Measurements from ENCODE around the gene ERAL1. TPM values are rescaled to one million over a fixed set of nuclear protein-coding genes. Genes with fewer than 3 reads are reported as not detected.

The ERAL1 gene
- polyA plus RNA-seq, 3 donors = 27.7 to 34.5 (median 33.8) TPM

GRCh38 chr17:28885951-28886350, 31.1 kb downstream of the ERAL1 start:
- H2AFZ ChIP-seq (ENCODE audit: insufficient read depth, low read depth, low read length, poor library complexity, severe bottlenecking) = no peak overlapping the region

GRCh38 chr17:28887871-28888471, 33.2 kb downstream of the ERAL1 start:
- Histone ChIP-seq H3K9ac (ENCODE audit: insufficient read depth, low read length, poor library complexity, severe bottlenecking) (no peak overlapping the region), H3K4me2 (replicated peaks; ENCODE audit: extremely low read depth, low read length, poor library complexity, severe bottlenecking) (no peak overlapping the region), H3K79me2 (ENCODE audit: insufficient read depth, low read length) (peaks cover 71% of the 10 kb centered on the region), H3K36me3 (replicated peaks in 1 of 2; ENCODE audit: control insufficient read depth in 1 of 2, insufficient read depth in 2 of 2, low read length in 2 of 2) (peaks cover 66 to 79% of the 10 kb centered on the region in 2 donors), H3K4me1 (ENCODE audit: control insufficient read depth in 1 of 2, insufficient read depth in 2 of 2, low read length in 2 of 2) (peaks cover 11 to 22% of the 10 kb centered on the region in 2 donors), H3K4me3 (replicated peaks in 1 of 3; ENCODE audit: low read depth in 2 of 3, low read length in 3 of 3) (no peak overlapping the region), H3K9me3 (replicated peaks in 1 of 2; ENCODE audit: control insufficient read depth in 1 of 2, insufficient read depth in 1 of 2, low read length in 2 of 2) (no peaks in the 10 kb centered on the region), H2AFZ (ENCODE audit: insufficient read depth, low read depth, low read length, poor library complexity, severe bottlenecking) (no peak overlapping the region), H3K27ac (ENCODE audit: low read depth in 1 of 2, low read length in 2 of 2) (peak overlapping the region in 1 of 2 donors; percentile 22), H4K20me1 (ENCODE audit: insufficient read depth, low read length) (peaks cover 100% of the 10 kb centered on the region), H3K27me3 (ENCODE audit: control insufficient read depth in 2 of 2, insufficient read depth in 2 of 2, low read length in 2 of 2) (no peaks in the 10 kb centered on the region)
- intact Hi-C loops (cut with micrococcal nuclease) = no loop called here
- peak in 1 of 3 donors; percentile 20 for DNase-seq
- 100% methylated on average over 3 of the region's 12 CpGs for WGBS (ENCODE audit: insufficient coverage)
- Mint-ChIP-seq H3K27me3 (ENCODE audit: low read depth in 3 of 3) (peaks cover 0 to 2% (median 2%) of the 10 kb centered on the region in 3 donors), H3K4me3 (no peak overlapping the region), H3K9me3 (no peaks in the 10 kb centered on the region), H3K36me3 (peaks cover 58 to 90% of the 10 kb centered on the region in 2 donors), H3K4me1 (peaks cover 26% of the 10 kb centered on the region), H3K27ac (no peak overlapping the region)
- no peak for TF ChIP-seq CTCF (IDR thresholded peaks at IDR 0.05)

More at GRCh38 chr17:28885951-28886350, 31.1 kb downstream of the ERAL1 start:
- Mint-ChIP-seq H3K27ac (peak overlapping the region in 1 of 7 donors; percentile 20), H3K9me3 (no peaks in the 10 kb centered on the region), H3K27me3 (ENCODE audit: low read depth in 3 of 3) (peaks cover 0 to 2% (median 0%) of the 10 kb centered on the region in 3 donors), H3K4me1 (peaks cover 9% of the 10 kb centered on the region), H3K4me3 (no peak overlapping the region), H3K36me3 (peaks cover 68 to 93% of the 10 kb centered on the region in 2 donors)
- Histone ChIP-seq H3K9me3 (replicated peaks in 1 of 2; ENCODE audit: control insufficient read depth in 1 of 2, insufficient read depth in 1 of 2, low read length in 2 of 2) (no peaks in the 10 kb centered on the region), H3K79me2 (ENCODE audit: insufficient read depth, low read length) (peaks cover 51% of the 10 kb centered on the region), H3K27me3 (ENCODE audit: control insufficient read depth in 2 of 2, insufficient read depth in 2 of 2, low read length in 2 of 2) (no peaks in the 10 kb centered on the region), H3K36me3 (replicated peaks in 1 of 2; ENCODE audit: control insufficient read depth in 1 of 2, insufficient read depth in 2 of 2, low read length in 2 of 2) (peaks cover 82 to 88% of the 10 kb centered on the region in 2 donors), H3K4me2 (replicated peaks; ENCODE audit: extremely low read depth, low read length, poor library complexity, severe bottlenecking) (no peak overlapping the region), H3K9ac (ENCODE audit: insufficient read depth, low read length, poor library complexity, severe bottlenecking) (no peak overlapping the region), H4K20me1 (ENCODE audit: insufficient read depth, low read length) (peaks cover 99% of the 10 kb centered on the region), H3K27ac (ENCODE audit: low read depth in 1 of 2, low read length in 2 of 2) (peak overlapping the region in 1 of 2 donors; percentile 26), H3K4me3 (replicated peaks in 1 of 3; ENCODE audit: low read depth in 2 of 3, low read length in 3 of 3) (no peak overlapping the region), H3K4me1 (ENCODE audit: control insufficient read depth in 1 of 2, insufficient read depth in 2 of 2, low read length in 2 of 2) (peaks cover 3 to 10% of the 10 kb centered on the region in 2 donors)
- TF ChIP-seq CTCF (IDR thresholded peaks at IDR 0.05) = no peak
- intact Hi-C loops (cut with micrococcal nuclease) = no loop called here
- DNase-seq = no peak
- WGBS (ENCODE audit: insufficient coverage) = 100% methylated on average over 2 of the region's 10 CpGs
